Measurements from ENCODE around the gene ERBB4.
"Not testable (repeated sequence)": the region's sequence is repeated elsewhere in the genome, so short reads cannot be mapped to it uniquely, and the experiment has no call there.

Gene ERBB4

DNA sequence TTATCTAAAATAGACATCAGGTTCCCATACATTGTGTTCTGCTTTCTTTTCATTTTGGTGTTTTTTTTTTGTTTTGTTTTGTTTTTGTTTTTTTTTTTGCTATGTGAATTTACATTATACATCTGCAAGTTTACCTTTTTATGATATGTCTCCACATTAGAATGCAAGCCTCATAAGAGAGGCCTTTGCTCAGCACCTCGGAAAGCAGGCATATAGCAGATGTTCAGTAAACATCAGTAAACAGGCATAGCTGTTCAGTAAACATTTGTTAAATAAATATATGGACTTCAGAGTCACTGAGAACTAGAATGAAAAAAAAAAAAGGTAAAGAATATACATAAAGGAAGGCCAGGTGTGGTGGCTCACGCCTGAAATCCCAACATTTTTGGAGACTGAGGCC lies 405.3 kb downstream of the ERBB4 start:
- FAIRE-seq = no peak

DNA sequence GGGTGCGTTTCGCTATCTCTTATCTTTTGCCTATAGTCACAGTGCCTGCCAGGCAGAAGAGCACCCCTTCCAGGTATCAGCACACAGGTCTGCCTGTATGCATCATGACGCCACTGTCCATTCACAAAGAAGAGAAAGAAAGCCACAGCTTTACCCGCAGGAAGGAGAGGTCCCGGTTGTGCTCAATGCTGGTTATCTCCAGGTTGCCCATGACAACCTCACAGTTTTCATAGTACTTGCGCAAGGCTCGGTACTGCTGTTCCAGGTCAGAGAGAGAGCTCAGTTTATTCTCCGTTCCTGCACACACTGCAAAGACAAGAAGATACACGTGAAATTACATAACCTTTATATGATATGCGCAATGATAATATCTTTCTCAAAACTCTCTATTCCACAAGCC lies 414.0 kb downstream of the ERBB4 start:
- FAIRE-seq = no peak

DNA sequence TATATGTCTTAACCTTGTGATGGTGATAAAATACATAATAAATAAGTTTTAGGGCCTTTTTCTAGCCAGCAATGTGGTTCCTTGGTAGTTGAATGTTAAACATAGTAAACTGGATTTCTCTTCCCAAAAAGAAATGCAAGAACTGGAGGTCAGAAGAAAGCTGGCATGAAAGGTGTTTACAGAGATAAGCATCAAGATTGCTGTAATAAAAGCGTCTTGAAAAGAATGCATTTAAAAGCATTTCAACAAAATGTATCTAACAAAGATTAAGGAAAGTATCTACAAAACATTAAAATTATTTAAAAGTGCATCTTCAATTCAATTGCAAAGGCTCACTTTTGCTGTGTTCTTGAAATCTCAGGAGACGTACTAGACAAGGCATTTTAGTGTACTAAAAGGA lies 419.0 kb downstream of the ERBB4 start:
- no peak for FAIRE-seq

DNA sequence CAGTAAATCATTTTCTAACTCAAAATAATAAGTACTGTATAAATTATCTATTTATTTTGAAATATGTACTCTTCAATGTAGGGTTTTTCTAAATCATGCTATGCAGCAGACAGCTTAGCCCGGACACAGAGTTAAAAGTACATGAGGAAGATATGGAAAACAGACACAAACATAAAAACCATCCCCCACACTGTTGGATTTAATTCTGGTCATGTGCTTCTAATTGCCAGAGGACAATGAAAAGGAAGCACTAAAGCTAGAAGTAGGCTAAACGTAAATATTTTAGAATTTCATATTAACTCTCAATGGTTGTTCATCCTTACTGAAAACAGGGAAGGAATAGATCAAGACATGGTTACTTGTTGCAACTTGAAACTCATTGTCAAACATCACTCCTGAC lies 420.7 kb downstream of the ERBB4 start:
- no peak for FAIRE-seq

DNA sequence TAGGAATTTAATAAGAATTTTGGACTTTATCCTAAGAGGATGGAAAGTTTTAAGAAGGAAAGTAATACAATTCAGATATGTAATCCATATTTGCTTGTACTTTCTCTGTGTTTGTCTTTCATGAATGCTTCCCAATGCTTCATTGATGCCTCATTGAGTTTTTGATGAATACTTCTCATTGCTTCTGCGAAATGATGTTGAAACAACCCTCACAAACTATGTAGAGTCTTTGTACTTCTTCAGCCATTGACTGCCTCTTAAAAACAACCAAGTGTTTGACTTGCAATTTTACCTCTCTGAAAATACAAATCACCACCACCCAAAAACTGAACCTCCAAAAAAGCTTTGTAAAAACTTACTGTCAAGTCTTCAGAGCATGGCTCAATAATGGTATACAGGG lies 424.1 kb downstream of the ERBB4 start:
- no peak for FAIRE-seq

DNA sequence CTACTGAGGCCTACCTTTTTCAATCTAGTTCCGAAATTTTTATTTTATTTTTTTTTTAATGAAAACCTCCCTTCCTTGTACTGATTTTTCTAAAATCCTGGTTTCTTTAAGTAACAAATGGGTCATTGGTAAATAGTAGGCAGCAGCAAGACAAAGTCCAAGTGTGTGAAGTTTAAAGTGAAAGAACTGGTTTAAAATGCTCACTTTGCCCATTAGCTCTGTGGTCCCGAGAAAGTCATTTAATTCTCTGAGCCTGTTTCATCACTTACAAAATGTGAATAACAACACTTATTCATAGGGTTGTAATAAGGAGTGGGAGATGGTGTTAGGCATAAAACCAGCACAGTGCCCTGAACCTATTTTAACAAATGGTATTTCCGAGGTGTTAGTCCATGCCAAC lies 426.2 kb downstream of the ERBB4 start:
- no peak for FAIRE-seq

DNA sequence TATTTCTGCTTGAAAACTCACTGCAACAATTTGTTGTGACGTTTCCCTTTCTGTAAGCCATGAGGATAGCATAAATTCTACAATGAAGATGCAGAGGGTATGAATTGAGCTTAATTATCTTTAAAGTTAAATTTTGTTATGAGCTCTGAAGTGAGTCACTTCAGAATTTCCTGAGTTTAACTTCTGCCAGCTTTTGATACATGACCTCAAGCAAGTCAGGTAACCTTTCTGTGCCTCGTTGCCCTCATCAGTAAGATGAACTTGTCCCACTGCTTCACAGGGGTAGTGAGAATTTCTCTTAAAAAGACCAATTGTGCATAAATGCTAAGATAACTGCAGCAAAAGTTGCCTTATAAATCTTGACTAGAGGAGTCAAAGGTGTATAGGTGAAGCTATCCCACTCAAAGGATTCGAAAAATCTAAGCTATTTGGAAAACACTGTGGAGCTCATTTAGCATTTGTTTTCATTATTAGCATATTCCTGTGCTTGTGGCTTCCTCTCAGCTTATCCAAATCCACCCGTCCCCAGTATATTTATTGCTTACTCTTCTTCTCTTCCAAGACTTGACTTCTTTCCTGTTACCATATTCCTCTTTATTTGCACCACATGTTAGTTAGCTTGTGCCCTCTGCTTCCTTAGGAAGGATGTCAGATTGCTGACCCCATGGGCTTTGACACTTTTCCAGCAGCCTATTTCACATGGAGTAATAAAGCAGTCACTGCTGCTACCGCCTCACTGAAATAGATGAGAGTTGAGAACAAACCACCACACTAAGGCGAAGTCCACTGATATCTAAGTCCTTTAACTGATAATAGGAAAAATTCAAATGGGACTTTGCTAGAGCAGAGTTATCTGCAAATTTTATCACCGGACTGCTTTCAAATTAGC lies 428.6 kb downstream of the ERBB4 start:
- no peak for FAIRE-seq

DNA sequence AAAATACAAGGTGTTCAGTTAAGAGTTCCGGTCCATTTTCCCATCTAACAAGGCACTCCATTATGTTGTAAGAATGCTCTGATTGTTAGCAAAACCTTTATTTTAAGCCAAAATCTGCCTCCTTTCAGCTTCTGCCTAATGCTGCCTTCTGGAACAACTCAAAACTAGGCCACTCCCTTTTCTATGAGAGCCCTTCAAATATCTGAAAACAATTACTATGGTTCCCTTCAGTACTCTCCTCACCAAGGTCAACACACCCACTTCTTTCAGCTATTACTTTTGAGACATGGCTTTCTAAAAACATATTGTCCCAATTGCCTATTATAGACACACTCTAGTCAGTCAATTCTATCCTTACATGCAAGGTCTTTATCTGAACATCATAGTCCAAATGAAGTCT lies 429.4 kb downstream of the ERBB4 start:
- FAIRE-seq = no peak

DNA sequence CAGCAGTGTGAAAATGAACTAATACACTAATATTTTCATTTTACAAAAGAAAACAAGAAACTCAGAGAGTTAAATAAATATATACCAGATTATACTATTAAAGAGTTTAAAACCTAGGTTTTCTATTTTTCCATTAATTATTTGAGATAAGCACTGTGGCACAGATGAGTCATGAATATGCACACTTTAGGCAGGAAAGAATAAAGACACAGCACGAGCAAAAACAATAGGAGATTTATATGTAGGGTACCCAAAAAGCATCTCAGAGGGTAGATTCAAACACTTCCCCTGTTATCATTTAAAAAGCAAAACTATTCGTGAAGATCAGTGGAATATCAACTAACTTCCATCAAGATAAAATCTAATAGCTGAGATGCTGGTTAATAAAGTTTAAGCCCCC lies 430.6 kb downstream of the ERBB4 start:
- FAIRE-seq = no peak

DNA sequence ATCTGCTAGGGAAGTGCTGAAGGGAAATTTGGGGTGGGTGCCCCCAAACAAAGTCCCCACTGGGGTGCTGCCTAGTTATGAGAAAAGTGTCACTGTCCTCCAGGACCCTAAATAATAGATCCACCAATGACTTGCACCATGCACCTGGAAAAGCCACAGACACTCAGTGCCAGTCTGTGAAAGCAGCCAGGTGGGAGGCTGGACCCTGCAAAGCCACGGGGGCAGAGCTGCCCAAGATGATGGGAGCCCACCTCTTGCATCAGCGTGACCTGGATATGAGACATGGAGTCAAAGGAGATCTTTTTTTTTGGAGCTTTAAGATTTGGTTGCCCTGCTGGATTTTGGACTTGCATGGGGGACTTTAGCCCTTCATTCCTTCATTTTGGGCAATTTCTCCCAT lies 431.6 kb downstream of the ERBB4 start:
- FAIRE-seq = no peak

DNA sequence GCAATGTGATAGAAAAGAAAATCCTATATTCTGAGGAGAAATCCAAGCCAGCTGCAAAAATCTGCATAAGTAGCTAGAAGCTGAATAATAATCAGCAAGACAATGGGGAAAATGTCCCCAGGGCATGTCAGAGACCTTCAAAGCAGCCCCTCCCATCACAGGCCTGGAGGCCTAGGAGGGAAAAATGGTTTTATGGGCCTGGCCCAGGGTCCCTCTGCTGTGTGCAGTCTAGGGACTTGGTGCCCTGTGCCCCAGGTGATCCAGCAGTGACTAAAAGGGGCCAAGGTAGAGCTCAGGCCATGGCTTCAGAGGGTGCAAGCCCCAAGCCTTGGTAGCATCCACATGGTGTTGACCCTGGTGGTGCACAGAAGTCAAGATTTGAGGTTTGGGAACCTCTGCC lies 432.1 kb downstream of the ERBB4 start:
- not testable (repeated sequence) for FAIRE-seq

DNA sequence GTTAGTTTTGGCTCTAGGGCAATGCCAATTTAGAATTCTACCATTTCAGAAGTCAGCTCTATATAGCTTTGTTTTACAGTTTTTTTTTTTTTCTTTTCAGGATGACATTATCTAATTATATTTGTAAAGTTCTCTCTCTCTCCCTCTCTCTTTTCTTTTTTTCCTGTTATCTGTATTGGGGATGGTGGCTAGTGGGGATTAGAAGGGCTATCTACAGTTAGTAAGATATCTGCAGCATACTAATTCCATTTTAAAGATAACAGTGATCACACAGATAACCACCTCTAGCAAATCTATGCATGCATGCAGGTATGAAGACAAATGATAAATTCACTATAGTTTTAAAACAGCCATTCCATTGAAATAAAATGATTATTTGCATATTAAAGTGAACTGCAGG lies 438.9 kb downstream of the ERBB4 start:
- no peak for FAIRE-seq

DNA sequence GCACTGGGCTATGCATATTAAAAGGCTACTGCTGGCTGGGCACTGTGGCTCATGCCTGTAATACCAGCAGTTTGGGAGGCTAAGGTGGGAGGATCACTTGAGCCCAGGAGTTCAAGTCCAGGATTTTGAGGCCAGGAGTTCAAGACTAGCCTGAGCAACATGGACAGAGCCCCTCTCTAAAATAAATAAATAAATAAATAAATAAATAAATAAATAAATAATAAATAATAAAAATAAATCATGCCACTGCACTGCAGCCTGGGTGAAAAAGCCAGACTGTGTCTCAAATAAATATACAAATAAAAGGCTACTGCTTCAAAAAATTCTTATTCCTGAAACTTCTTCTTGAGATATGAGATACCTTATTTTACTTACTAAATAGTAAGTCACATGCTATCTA lies 439.6 kb downstream of the ERBB4 start:
- no peak for FAIRE-seq

DNA sequence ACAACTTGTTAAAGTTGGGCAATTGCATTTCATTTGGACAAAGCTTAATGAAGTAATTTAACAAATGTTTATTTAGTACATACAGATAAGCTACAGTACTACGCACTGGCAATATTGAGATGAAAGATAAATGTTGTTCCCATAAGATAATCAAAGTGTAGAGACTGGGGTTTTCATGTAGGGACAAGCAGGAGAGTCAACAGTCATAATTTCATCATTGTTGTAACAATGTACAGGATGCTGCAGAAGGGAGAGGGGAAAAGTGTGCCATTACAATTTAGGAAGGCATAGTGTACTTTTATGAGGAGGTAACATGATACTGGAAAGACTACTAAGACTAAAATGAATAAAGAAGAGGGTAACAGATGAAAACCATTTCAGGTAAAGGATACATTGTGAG lies 441.6 kb downstream of the ERBB4 start:
- no peak for FAIRE-seq

DNA sequence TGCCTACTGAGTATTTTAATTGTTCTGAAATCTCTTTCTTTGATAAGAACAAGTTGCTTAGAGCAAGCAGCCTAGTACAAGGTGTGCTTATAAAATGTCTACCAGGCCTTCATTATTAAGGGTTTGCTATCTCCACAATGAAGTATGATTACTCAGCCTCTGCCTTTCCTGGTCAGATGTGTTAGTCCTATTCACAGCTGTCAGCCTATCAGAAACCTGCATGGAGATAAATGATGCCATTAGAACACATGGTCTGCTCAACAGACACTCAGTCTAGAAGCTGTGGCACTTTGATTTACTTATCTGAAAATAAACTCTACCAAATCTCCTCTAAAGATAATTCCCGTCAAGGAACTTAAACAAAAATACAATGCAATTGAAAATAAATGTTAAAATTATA lies 448.7 kb downstream of the ERBB4 start:
- no peak for FAIRE-seq

DNA sequence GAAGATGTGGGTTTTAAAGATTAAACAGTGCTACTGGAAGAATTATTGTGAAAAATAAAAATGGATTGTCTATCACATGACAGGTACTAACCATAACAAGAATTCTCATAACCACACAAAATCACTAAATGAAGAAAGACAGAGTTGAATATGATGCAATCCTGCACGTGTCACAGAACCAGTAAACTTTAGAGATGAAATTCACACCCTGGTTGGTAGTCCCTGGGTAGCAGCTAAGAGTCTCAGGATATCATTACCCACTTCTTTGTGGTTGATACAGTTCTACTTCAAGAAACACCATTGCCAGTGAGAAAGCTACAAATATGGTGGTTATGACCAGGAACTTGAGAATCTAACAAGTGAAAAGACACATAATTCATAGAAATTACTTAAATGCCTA lies 450.2 kb downstream of the ERBB4 start:
- FAIRE-seq = no peak

DNA sequence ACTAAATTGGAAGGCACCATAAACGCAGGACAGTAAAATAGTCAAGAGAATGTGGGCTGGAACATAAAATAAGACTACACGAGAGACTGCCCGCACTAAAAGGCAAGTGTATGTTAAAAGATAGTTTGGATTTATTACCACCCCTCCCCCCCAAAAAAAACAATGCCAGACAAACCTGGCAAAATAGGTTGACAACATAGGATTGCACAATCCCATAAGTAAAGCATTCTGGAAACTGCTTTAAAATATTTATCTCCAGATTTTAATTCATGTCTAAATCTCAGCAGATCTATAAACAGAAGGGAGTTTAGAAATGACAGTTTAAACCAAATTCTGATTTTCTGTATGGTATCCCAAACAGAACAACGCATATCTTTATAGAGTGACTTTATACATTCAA lies 455.1 kb downstream of the ERBB4 start:
- no peak for FAIRE-seq

DNA sequence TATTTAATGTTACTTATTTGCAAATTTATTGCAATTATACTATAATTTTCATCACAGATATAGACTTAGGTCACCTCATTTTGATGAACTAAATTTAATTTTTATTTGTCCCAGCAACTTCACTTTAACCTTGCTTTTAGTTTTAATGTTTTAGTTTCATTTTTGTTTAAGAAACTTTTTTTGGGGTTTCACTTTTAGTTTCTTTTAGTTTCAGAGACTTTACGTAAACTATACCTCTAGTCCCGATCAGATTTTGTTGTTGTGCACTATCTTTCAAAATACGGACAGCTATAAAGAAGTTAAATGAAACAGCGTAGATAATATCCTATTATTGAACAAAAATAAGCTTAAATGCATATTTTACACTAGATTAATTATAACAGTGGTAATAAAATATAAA lies 460.5 kb downstream of the ERBB4 start:
- no peak for FAIRE-seq

DNA sequence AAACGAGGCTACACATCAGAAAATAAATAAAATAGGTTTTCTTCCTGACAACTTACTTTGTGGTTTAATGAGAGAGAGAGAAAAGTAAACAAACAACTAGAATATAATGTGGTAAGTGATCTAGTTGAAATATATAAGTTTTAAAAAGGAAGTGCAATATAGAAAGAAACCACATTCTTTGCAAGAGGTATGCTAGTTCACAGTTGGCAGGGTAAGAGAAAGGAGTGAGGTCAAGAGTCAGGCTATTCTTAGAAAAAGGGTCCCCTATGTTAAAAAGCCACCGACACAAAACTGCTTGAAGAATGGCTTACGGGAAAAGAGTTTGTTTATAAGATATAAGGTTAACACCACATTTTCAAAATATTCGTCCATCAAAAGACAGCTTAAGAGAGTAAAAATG lies 462.1 kb downstream of the ERBB4 start:
- FAIRE-seq = no peak

DNA sequence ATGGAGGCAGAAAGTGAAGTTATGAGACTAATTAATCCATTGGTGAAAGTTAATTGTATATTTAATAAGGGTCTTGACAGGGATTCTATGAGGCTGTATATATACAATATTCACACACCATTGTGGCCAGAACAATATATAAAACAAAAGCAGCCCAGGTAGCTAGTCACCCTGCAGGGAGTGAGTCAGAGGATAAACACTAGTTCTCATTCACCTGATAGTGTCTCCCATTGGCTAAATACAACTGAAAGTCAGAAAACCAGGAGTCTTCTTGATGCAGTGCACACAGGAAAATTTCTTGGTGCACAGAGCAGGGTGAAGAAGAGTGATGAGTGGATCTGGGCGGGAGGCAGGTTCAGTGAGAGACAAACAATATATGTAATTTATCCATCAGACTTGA lies 465.2 kb downstream of the ERBB4 start:
- FAIRE-seq = no peak

DNA sequence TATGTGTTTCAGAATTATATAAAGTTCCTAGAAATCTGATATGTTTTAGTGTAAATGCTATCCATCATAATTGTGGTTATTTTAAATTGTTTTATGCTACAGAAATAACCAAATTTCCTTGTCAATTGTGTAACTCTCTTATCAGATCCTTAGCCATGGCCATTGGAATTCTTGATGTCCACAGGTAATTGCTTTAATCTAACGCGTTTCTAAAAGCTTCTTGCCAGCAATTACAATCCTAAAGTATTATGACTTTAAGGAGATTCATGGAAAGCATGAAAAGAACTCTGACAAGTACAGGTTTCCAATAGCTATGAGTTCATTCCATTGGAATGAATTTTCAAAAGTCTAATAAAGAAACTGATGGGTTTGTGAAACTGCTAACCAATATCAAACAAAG lies 472.1 kb downstream of the ERBB4 start:
- FAIRE-seq = no peak

DNA sequence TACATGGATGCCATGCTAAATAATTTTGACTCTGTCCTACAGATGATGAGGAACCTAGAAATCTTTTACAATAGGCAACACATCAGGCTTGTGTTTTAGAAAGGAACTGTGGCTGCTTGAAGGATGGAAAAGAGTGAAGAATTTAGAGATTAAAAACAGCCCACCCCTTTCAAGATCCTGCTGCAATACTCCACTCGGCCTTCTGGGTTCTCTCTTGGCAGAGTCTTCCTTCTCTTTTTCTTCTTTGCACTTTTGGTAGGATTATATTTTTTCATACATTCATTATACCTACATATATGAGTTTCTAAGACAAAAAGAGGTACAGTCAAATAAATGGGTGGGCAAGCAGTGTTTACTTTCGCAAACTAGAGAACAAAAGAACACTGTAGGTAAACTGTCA lies 474.3 kb downstream of the ERBB4 start:
- FAIRE-seq = no peak

DNA sequence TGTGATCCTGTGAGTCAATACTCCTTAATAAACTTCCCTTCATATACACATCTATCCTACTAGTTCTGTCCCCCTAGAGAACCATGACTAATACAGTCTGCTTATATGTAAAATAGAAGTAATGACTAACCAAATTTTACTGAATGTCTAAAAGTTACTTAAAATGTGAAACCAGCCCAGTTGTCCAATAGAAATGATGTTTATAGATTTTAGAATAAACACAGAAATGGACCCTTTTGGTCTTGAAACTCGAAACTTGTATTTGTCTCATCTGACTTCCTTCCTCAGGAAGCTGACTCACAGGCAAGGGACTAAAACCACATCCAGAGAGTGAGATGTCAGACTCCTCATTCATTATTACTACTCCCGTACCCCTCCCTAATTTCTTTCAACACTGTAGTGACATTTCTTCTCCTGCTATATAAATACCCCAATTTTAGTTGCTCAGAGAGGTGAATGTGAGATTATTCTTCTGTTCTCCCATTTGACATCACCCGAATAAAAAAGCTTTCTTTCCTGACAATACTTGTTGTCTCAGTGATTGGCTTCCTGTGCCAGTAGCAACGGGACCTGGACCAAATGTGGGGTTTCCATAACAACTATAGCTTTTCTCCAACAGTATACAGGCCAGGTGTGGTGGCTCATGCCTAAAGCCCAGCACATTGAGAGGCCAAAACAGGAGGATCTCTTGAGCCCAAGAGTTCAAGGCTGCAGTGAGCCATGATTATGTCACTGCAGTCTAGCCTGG lies 486.0 kb downstream of the ERBB4 start:
- no peak for FAIRE-seq

DNA sequence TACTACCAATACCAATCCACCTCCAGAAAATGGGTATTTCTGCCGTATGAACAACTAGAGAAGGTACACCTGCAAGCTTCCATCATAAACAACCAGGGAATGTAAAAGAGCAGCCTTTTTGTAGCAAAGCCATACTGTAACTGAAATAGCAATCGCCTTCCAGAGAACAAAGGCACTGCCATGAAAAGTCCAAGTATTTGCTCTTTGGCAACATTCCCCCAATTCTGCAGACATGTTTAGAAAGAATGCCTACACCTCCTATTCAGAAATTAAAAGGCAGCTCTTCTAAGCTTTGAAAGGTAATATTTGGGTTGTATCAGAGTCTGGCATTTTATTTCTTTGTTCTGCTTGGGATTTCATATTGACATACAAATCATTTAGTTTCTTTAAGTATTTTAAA lies 487.7 kb downstream of the ERBB4 start:
- FAIRE-seq = no peak

DNA sequence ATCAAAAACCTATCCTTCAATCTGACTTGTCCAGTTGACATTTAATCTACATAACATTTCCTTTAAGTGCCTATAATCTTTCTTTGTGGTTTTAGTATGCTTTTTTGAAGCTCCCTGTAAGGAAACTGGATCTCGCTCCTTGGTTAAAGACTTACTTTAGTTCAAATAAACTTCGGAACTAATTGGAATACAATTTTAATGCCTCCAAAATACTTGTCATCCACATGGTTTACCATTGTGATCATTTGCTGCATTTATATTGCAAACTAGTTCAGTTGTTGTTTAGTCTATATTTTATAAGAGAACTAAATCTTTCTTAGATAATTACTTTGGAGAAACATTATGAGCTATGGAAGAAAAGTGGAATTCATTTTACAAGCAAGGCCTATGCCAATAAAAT lies 496.0 kb downstream of the ERBB4 start:
- no peak for FAIRE-seq

Data from TTC549 (cell line).